NCI-H146 treated with DMSO at 0.1 percent for 48 hours (cell line): ENCODE results near the gene LHX5.

Experiments used
- DNase-seq: peaks from one replicate; lab custom pipeline; 2025; ENCODE audit not compliant: unreplicated experiment; lab: John Stamatoyannopoulos, UW

Gene LHX5

DNA sequence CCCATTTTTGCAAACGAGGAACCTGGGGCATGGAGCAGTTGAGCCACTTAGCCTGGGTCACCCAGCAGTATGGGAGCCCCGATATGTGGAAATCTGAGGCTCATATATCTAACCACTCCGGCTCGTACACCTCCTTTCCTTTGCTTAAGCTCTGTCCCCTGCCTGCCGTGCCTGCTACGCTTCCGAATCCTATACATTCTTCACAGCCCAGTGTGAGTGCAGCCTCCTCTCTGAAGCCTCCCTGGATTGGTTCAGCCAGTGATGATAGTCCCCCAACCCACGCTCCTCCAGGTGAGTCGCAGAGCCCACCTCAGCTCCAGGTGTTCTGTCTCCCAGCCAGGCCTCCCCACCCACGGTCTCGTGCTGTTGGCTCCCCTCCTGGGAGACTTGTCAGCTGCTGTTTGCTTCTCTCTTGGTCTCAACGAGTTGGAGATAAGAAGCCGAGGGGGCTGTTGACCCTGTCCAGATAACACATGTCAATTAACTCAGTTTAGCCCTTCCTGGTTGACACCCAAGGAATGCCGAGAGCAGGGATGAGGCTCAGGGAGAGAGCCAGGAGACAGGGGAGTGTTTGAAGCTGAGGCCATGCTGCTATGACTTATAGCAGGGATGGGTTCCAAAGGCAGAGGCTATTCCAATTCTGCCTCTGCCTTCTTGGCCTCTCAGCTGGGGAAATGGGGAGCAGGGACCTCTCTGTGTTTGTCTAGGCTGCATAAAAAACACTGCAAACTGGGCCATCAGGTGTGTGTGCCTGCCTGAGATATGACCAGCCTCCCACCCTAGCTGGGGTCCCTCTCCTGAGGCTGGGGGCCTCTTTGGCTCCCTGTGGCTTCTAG is 30.5 kb downstream of the LHX5 start:
- DNase-seq: peak; percentile 17

DNA sequence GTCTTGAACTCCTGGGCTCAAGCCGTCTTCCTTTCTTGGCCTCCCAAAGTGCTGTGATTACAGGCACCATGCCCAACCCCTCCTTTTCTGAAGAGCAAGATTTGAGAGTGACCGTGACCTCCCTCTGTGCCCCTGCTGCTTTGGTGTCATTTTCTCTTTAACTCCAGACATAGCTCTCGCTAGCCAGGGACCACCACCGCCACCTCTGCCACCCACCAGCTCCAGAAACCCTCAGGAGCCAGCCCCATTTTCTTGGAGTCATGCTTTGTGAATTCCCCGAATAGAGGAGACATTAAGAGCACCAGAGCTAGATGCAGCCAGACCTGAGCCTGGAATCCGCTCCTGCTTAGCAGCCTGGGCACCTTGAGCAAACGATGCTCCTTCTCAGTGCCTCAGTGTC is 31.3 kb downstream of the LHX5 start:
- DNase-seq: no peak

DNA sequence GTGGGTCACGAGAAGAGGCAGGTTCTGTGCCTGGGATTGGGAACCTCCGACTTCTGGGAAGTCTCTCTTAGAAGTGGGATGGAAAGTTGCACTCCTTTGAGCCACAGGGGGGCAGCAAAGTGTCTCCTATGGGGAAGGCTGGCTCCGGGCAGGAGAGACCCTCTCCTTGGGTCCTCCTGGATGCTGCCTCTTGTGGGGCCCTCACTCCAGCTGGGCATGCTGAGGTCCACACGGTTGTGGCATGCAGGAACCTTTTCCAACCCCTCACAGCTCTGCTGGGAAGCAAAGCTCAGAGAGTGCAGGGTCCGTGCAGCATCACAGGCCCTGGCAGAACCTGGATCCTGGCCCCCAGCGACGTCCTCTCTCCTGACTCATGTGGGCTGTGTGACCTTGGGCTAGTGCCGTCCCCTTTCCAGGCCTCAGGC is 32.1 kb downstream of the LHX5 start:
- DNase-seq: peak; percentile 7

DNA sequence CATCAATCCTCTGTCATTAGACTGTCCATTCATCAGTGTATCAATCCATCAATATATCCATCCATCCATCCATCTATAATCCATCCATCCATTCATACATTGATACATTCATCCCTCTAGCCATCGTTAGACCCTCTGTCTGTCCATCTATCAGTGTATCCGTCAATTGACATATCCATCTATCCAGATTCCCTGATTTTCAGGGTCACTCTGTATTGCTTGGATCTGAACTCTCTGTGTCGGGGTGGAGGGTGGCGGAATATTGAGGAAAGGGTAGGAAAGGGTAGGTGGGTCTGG is 32.4 kb downstream of the LHX5 start:
- DNase-seq: no peak

DNA sequence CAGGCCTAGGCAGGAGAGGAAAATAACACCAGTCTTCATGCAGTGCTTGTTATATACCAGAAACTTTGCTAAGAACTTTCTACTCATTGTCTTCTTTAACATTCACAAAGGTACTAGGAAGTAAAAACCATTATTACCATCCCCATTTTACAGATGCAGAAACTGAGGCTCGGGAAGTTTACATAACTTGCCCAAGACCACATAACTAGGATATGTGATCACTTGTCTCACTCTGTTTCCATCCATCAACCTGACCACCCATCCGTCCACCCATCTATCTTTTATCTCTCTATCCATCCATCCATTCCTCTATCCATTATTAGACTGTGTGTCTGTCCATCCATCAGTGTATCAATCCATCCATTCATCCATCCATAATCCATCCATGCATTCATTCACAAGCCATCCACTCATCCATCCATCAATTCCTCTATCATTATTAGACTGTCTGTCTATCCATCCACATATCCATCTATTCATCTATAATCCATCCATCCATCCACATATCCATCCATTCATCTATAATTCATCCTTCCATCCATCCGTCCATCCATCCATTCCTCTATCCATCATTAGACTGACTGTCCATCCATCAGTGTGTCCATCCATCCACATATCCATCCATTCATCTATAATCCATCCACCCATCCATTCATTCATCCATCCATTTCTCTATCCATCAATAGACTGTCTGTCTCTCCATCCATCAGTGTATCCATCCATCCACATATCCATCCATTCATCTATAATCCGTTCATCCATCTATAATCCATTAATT is 33.0 kb downstream of the LHX5 start:
- no peak for DNase-seq

DNA sequence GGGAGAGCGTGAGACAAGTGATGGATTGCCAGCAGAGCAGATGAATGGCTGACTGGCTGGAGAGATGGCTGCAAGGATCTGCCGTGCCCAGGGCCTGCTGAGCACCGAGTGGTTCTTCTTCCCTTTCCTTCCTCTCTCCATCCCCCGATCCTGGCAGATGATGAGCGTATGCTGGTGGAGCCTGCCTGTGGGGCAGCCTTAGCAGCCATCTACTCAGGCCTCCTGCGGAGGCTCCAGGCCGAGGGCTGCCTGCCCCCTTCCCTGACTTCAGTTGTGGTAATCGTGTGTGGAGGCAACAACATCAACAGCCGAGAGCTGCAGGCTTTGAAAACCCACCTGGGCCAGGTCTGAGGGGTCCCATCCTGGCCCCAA is 34.0 kb downstream of the LHX5 start:
- DNase-seq: no peak

DNA sequence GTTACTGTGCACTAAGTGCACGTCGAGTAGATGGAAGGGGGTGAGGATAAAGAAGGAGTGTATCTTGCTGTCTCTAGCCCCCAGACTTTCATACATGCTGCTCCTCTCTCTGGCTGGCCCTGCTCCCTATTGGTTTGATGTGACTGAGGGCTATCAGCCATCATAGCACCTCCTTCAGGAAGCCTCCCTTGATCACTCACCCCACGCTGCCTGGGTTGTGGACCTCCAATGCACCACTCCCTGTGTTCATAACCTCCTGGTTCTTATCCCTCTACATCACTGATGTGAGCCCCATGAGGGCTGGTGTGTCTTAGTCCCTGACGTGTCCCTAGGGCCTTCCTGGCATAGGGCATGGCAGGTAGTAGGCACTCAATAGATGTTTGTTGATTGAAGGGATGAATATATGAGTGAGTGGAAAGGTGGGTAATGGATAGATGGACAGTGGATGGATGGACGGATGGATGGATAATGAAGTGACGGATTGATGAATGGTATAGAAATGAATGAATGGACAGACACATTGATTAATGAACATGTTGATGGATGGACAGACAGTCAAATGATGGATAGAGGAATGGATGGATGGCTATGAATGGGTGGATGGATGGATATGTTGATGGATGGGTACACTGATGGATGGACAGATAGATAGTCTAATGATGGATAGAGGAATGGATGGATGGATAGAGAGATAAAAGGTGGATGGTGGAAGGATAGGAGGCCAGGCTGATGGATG is 34.5 kb downstream of the LHX5 start:
- no peak for DNase-seq

DNA sequence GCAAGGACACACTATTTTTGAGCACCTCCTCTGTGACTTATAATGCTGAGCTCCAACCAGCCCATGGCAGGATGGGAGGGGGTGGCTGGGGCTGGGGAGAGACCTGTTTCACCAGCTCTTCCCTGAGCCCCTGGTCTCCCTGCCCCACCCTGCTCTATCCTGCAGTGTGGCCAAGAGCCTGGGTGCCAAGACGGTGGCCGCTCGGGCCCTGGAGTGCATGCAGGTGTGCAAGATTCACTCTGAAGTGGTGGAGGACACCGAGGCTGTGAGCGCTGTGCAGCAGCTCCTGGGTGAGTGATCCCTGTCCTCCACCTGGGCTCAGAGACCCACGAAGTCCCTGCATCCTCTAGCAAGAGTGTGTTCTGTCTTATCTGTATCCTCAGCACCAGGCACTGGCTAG is 35.1 kb downstream of the LHX5 start:
- no peak for DNase-seq

DNA sequence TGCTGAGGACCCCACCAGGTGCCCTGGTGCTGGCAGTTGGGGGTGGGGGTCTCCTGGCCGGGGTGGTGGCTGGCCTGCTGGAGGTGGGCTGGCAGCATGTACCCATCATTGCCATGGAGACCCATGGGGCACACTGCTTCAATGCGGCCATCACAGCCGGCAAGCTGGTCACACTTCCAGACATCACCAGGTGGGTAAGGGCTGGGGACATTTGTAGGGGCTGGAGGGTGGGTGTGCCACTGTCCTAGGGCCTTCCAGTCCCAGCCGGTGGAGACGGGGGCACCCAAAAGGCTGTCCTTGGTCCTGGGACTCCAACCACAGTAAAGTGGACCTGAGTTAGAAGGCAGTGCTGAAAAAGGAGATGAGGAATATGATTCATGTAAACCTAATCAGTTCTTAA is 36.3 kb downstream of the LHX5 start:
- no peak for DNase-seq

DNA sequence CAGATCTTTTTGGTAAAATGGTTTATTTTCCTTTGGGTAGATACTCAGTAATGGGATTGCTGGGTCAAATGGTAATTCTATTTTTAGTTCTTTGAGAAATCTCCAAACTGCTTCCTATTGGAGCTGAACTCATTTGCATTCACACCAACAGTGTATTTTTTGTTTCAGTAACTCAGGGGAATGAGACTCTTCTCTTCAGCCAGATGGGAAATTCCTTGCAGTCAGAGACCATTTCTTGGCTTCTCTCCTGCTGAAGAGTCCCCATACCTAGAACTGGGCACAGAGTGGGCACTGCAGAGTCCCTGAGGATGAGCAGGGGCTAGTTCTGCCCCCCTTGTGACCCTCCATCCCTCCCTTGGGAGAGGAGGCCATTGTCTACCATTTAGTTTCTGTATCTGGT is 38.7 kb downstream of the LHX5 start:
- no peak for DNase-seq

DNA sequence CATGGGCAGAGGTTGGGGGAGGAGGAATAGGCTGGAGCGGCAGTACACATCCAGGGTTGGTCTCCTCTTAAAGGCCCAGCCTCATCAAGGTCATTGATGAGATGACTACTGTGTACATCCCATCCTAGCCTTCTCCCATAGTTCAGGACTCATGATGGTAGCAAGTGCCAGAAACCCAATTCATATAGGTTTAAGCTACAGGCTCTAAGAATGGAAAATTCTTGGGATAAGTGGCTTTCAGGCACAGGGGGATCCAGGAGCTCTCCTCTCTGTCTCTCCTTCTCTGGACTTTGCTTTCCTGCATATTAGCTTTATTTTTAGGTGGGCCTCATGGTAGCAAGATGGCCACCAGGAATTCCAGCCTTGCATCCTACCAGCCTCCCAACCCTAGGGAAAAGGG is 43.2 kb downstream of the LHX5 start:
- DNase-seq: no peak

DNA sequence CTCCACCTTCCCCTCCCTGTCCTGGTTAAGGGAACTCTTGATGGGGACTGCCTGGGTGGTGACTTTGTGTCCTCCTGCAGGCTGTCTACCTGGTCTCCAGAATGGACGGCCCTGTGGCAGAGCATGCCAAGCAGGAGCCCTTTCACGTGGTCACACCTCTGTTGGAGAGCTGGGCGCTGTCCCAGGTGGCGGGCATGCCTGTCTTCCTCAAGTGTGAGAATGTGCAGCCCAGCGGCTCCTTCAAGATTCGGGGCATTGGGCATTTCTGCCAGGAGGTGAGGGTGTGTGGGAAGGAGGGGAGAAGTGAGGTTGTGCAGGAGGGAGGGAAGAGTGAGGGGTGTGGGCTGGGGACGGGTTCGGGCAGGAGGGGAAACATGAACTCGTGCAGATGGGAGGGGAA is 43.8 kb downstream of the LHX5 start:
- DNase-seq: no peak

DNA sequence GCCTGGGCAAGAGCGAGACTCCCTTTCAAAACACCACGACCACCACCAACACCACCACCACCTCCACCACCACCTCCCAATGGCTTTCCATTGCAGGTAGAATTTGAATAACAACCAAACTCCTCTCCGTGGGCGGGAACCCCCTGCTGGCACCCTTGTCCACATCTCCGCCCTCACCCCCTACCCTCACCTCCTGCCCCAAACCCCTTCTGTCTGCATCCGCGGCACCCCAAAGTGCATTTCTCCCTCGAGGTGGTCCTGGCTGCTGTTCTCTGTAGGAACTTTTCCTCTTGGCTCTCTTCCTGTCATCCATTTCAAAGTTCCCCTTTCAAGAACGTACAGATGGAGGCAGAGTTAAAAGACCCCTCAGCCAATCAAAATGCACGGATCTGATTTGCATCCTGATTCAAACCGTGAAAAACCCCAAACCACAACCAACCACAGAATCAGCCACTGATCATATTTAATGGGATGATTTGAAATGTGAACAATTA is 45.7 kb downstream of the LHX5 start:
- no peak for DNase-seq

DNA sequence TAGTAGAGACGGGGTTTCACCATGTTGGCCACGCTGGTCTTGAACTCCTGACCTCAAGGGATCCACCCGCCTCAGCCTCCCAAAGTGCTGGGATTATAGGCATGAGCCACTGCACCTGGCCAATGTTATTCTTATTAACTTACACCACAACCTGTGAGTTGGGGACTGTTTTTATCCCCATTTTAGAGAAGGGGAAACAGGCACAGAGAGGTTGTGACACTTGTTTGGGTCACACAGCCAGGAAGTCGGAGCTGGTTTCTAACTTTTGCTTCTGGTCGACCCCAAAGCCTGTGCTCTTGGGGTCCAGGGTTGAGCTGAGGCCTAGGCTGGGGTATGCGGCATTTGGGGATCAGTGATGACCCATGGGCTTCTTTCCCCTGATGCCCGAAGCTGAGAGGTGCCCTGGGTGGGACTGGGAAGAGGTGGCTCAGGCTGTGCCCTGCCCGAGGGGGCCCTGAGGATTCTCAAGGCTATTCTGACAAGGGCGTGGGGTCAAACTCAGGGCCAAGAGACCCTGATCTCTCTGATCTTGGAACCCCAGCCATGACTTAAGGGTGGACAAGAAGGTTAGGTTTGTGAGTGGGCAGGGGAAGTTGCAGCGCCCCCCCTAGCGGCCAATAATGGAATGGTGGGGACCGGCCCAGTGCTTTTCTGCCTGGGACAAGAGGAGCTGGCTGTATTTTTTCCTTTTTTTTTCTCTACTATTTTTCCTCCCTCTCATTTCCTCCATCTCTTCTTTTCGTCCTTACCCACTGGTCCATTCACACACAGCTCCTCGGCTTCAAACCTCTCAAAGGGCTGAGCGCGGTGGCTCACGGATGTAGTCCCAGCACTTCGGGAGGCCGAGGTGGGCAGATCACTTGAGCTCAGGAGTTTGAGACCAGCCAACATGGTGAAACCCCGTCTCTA is 46.5 kb downstream of the LHX5 start:
- no peak for DNase-seq

DNA sequence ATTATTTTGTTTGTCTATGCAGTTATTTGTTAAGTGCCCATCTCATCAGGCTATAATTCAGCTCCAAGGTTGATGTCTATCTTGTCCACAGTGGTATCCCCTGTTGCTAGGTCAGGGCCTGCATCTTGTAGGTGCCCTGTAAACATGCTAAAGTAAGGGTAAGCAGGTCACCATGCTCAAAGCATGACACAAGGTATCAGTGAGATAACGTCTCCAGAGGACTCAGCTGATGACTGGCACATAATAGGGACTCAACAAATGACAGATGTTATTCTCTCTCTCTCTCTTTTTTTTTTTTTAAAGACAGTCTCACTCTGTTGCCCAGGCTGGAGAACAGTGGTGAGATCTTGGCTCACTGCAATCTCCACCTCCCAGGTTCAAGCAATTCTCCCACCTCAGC is 47.2 kb downstream of the LHX5 start:
- DNase-seq: no peak

DNA sequence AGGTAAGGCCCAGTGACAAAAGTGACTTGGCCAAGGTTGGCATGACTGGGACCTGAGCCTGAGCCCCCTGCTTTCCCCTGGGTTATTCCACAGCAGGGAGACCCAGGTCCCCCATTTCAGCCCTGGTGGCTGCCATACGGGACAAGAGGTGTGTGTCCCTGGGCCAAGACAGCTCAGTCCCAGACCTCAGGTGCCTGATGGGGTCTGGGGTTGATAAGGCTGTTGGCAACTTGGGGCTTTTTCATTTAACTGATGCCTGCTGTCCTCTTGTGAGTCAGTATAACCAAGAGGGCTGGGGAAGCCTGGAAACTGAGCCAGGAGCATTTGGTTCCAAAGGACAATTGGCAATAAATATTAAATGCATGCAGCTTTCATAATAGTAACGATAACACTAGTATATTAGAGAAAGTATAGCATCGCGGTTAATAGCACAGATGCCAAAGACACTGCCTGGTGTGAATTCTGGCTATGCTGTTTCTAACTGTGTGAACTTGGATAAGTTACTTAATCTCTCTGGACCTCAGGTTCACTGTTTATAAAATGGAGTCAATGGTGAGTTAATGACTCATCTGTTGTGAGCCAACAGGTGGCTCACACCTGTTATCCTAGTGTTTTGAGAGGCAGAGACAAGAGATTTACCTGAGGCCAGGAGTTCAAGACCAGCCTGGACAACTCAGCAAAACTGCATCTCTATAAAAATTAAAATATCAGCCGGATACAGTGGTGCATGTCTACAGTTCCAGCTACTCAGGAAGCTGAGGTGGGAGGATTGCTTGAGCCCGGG is 48.6 kb downstream of the LHX5 start:
- DNase-seq: no peak

DNA sequence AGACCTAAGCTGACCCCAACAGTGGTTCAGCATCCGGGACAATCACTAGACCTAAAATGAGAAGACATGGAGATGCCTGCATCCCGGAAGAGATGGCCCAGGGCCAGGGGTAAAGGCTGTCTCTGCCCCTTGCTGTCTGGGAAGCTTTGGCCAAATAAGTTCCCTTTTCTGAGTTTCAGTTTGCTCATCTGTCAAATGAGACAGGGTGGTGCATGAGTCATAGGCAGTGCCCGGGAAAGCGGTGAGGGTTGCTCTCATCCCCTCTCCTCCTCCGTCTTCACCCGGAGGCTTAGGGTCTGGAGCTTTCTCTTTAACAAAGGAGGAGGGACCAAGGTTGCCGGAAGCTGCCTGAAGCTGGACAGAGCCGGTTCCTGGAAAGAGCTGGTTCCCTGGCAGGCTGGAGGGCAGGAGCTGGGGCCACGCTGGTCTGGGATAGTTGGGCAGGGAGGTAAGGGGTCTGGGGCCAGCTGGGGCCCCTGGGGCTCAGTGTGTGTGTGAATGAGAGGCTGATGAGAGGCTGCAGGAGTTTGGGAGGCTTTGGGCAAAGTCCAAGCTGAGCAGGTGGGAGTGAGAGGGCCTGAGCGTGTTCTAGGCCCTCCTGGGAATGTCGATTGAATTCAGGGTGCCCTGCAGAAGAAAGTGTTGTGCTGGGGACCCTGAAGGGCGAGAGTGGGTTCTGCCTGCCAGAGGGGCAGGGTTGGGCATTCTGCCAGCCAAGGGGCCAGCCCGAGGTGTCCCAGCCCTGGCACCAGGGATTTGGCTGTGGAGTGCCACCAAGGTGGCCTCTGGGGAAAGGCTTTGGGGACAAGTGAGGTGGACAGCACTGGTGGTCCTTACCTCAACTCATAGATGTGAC is 49.4 kb downstream of the LHX5 start, which contains the start of gene SDSL:
TSS of gene SDSL (plus strand) at position 351 of the 856 bp plus-strand sequence. CDS start 5,603 bp downstream, outside the sequence.
- DNase-seq: peak; percentile 42

DNA sequence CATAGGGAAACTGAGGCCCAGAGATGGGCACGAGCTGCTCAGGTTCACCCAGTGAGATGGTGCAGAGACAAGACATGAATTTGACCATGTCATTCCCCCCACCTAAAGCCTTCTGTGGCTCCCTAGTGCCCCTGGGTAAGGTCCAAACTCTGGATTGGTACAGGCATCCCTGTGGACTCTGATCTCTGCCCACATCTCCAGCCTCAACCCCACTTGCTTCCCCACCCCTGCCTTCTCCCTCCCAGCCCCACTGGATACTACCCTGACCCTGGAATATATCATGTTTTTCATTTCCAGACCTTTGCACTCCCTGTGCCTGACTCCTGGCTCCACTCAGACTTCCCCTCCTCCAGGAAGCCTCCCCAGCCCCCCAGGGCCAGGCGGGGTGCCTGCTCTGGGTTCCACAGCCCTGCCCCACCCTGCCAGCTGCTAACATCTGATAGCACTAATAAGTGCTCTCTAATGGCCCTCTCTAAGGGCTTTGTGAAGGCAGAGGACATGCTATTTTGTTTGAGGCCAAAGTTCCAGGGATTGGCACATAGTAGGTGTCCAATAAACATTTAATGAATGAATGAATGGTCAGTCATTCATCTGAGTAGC is 50.6 kb downstream of the LHX5 start:
- no peak for DNase-seq
